Spinal cord (tissue), 10 donors: ENCODE data around the gene SLC39A7. TPM values are rescaled to one million over a fixed set of nuclear protein-coding genes. Genes with fewer than 3 reads are reported as not detected.

Source experiments
- DNase-seq, 6 donors: peaks; one replicate each; pipeline versions ENCODE4 v3.0.0 to v3.0.0-alpha.2; 2013 to 2015; ENCODE audit warnings: low spot score in 6 of 6, low read depth in 4 of 6
- H3K27ac ChIP-seq: one replicate; pipeline ENCODE4 v1.5.1; 2013; ENCODE audit warnings: low read depth, low read length, control low read depth
- H3K27me3 ChIP-seq: one replicate; pipeline ENCODE4 v1.6.1; 2013; ENCODE audit warnings: low read length; ENCODE audit not compliant: control insufficient read depth, insufficient read depth
- H3K36me3 ChIP-seq: one replicate; pipeline ENCODE4 v1.6.1; 2013; ENCODE audit warnings: low read length; ENCODE audit not compliant: control insufficient read depth, insufficient read depth
- H3K4me1 ChIP-seq: one replicate; pipeline ENCODE4 v1.6.1; 2013; ENCODE audit warnings: low read length; ENCODE audit not compliant: control insufficient read depth, insufficient read depth
- H3K4me3 ChIP-seq: one replicate; pipeline ENCODE4 v1.5.1; 2013; ENCODE audit warnings: low read depth, low read length, control low read depth
- H3K9me3 ChIP-seq: one replicate; pipeline ENCODE4 v1.6.1; 2013; ENCODE audit warnings: low read length; ENCODE audit not compliant: control insufficient read depth, insufficient read depth
- WGBS: methylation state at CpG from one replicate; pipeline ENCODE4 v1.1.5; 2013; ENCODE audit warnings: missing lambda C conversion rate; ENCODE audit not compliant: insufficient coverage; 5-methylcytosine and 5-hydroxymethylcytosine counted together
- long read RNA-seq, 4 donors: transcript quantifications; one replicate each; lab custom pipeline, GENCODE V29; 2026
- polyA plus RNA-seq, 2 donors: library from polyadenylated mRNA; unstranded; fragments of 120-200 nt; gene quantifications; one replicate each; pipeline ENCODE4 v1.2.1, GENCODE V29; 2013; ENCODE audit not compliant: insufficient read length in 2 of 2
- total RNA-seq, 2 donors: library from RNA; depleted of rRNA in 1 of 2; stranded (reverse); fragments of 120-200 nt in 1 of 2; fragments of >200 nt in 1 of 2; gene quantifications; one replicate each; pipeline versions ENCODE4 v1.2.3 to v1.2.4, GENCODE V29; 2013 to 2014
- donor health status: healthy.

The SLC39A7 gene
- total RNA-seq (10 to 100 TPM; 55.0 to 87.3 TPM), polyA plus RNA-seq (100 to 1,000 TPM in 1 of 2 donors, 10 to 100 TPM in 1; 86.7 to 103 TPM)
- long read RNA-seq, donor 1, transcript SLC39A7-201 (8 exons, 2,153 nt), result major isoform, 19 of 28 reads
- long read RNA-seq, donor 1, transcript SLC39A7-202 (7 exons, 2,409 nt), result minor isoform, 8 of 28 reads
- long read RNA-seq, donor 1, partial matches to known transcripts, result 0 of 28 reads
- long read RNA-seq, donor 1, other reads (novel, unspliced or antisense), result 0 of 28 reads
- long read RNA-seq, donor 2, partial matches to known transcripts, result 0 of 5 reads
- long read RNA-seq, donor 2, other reads (novel, unspliced or antisense), result 0 of 5 reads
- long read RNA-seq, donor 3, partial matches to known transcripts, result 0 of 7 reads
- long read RNA-seq, donor 3, other reads (novel, unspliced or antisense), result 0 of 7 reads
- long read RNA-seq, donor 4, transcript SLC39A7-202 (7 exons, 2,409 nt), result major isoform, 5 of 33 reads
- long read RNA-seq, donor 4, partial matches to known transcripts, result 25 of 33 reads
- long read RNA-seq, donor 4, other reads (novel, unspliced or antisense), result 0 of 33 reads

GRCh38 chr6:33200219-33201146 is at the start of gene SLC39A7, which contains the start of gene RXRB:
Gene SLC39A7 (plus strand): TSS chr6:33200867. CDS start chr6:33201246, 379 bp downstream.
Gene RXRB (minus strand): TSS chr6:33200665. CDS start chr6:33200476, 189 bp downstream.
- H3K27me3 ChIP-seq, result no peaks in the 10 kb centered on the region
- DNase-seq, result peak; percentile 98 to 100 (median 100)
- H3K4me1 ChIP-seq, result peaks cover 62% of the 10 kb centered on the region
- 0% methylated on average over 57 of the region's 68 CpGs for WGBS
- no peaks in the 10 kb centered on the region for H3K9me3 ChIP-seq
- H3K27ac ChIP-seq, result peak within 1 kb of the TSS; percentile 97
- peak within 1 kb of the TSS; percentile 91 for H3K4me3 ChIP-seq
- peaks cover 49% of the 10 kb centered on the region for H3K36me3 ChIP-seq

- no peak overlapping the region for H3K27ac ChIP-seq
- H3K27me3 ChIP-seq, result peaks cover 8% of the 10 kb centered on the region
- H3K9me3 ChIP-seq, result no peaks in the 10 kb centered on the region
- no peak for DNase-seq
- no CpG with 5 or more reads among the region's 1 CpG for WGBS
- no peak overlapping the region for H3K4me3 ChIP-seq
- H3K4me1 ChIP-seq, result no peaks in the 10 kb centered on the region
- no peaks in the 10 kb centered on the region for H3K36me3 ChIP-seq
These were observed 49.6 kb upstream of the SLC39A7 start for GRCh38 chr6:33151050-33151449.

GRCh38 chr6:33154349-33154748 is 46.3 kb upstream of the SLC39A7 start:
- Histone ChIP-seq H3K36me3 (no peaks in the 10 kb centered on the region), H3K27ac (no peak overlapping the region), H3K4me1 (no peaks in the 10 kb centered on the region), H3K27me3 (peaks cover 2% of the 10 kb centered on the region), H3K9me3 (no peaks in the 10 kb centered on the region), H3K4me3 (no peak overlapping the region)
- WGBS, result 53% methylated on average over 4 of the region's 4 CpGs
- DNase-seq, result peak in 1 of 6 donors; percentile 6

GRCh38 chr6:33156561-33156960 is 44.1 kb upstream of the SLC39A7 start:
- Histone ChIP-seq H3K27me3 (no peaks in the 10 kb centered on the region), H3K4me3 (no peak overlapping the region), H3K36me3 (no peaks in the 10 kb centered on the region), H3K4me1 (peaks cover 13% of the 10 kb centered on the region), H3K9me3 (no peaks in the 10 kb centered on the region), H3K27ac (no peak overlapping the region)
- no peak for DNase-seq
- 83% methylated on average over 4 of the region's 6 CpGs for WGBS

- Histone ChIP-seq H3K4me3 (no peak overlapping the region), H3K36me3 (no peaks in the 10 kb centered on the region), H3K4me1 (peaks cover 17% of the 10 kb centered on the region), H3K9me3 (no peaks in the 10 kb centered on the region), H3K27me3 (peaks cover 2% of the 10 kb centered on the region), H3K27ac (no peak overlapping the region)
- WGBS, result 70% methylated on average over 1 of the region's 2 CpGs
- no peak for DNase-seq
These were observed 43.7 kb upstream of the SLC39A7 start for GRCh38 chr6:33156964-33157363.

GRCh38 chr6:33160096-33160495 is 40.6 kb upstream of the SLC39A7 start:
- no peak for DNase-seq
- Histone ChIP-seq H3K36me3 (peaks cover 12% of the 10 kb centered on the region), H3K27ac (no peak overlapping the region), H3K4me1 (peaks cover 26% of the 10 kb centered on the region), H3K4me3 (no peak overlapping the region), H3K9me3 (no peaks in the 10 kb centered on the region), H3K27me3 (peaks cover 3% of the 10 kb centered on the region)
- WGBS, result 94% methylated on average over 8 of the region's 11 CpGs

- H3K27ac ChIP-seq, result peak overlapping the region; percentile 75
- H3K4me3 ChIP-seq, result no peak overlapping the region
- peaks cover 3% of the 10 kb centered on the region for H3K27me3 ChIP-seq
- peaks cover 17% of the 10 kb centered on the region for H3K36me3 ChIP-seq
- H3K9me3 ChIP-seq, result no peaks in the 10 kb centered on the region
- peaks cover 26% of the 10 kb centered on the region for H3K4me1 ChIP-seq
- WGBS, result 24% methylated on average over 11 of the region's 13 CpGs
- DNase-seq, result peak in 5 of 6 donors; percentile 23 to 92 (median 68)
These were observed 39.8 kb upstream of the SLC39A7 start for GRCh38 chr6:33160728-33161344.

GRCh38 chr6:33161354-33162331 is 39.0 kb upstream of the SLC39A7 start:
- H3K27ac ChIP-seq, result peak overlapping the region; percentile 75
- peak overlapping the region; percentile 40 for H3K4me3 ChIP-seq
- under 1% methylated on average over 49 of the region's 58 CpGs for WGBS
- no peaks in the 10 kb centered on the region for H3K9me3 ChIP-seq
- peaks cover 25% of the 10 kb centered on the region for H3K36me3 ChIP-seq
- H3K27me3 ChIP-seq, result peaks cover 3% of the 10 kb centered on the region
- H3K4me1 ChIP-seq, result peaks cover 26% of the 10 kb centered on the region
- DNase-seq, result peak in 4 of 6 donors; percentile 30 to 79 (median 42)
